HG03565 (cell line): ENCODE results near the gene WIF1.

ENCODE experiments used
- ATAC-seq: cut with Tn5 transposase; IDR thresholded peaks from one replicate; pipeline ENCODE4 v1.9.1; 2021; ENCODE audit warnings: mild to moderate bottlenecking, moderate library complexity; ENCODE audit not compliant: unreplicated experiment

The WIF1 gene, protein sequence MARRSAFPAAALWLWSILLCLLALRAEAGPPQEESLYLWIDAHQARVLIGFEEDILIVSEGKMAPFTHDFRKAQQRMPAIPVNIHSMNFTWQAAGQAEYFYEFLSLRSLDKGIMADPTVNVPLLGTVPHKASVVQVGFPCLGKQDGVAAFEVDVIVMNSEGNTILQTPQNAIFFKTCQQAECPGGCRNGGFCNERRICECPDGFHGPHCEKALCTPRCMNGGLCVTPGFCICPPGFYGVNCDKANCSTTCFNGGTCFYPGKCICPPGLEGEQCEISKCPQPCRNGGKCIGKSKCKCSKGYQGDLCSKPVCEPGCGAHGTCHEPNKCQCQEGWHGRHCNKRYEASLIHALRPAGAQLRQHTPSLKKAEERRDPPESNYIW

DNA sequence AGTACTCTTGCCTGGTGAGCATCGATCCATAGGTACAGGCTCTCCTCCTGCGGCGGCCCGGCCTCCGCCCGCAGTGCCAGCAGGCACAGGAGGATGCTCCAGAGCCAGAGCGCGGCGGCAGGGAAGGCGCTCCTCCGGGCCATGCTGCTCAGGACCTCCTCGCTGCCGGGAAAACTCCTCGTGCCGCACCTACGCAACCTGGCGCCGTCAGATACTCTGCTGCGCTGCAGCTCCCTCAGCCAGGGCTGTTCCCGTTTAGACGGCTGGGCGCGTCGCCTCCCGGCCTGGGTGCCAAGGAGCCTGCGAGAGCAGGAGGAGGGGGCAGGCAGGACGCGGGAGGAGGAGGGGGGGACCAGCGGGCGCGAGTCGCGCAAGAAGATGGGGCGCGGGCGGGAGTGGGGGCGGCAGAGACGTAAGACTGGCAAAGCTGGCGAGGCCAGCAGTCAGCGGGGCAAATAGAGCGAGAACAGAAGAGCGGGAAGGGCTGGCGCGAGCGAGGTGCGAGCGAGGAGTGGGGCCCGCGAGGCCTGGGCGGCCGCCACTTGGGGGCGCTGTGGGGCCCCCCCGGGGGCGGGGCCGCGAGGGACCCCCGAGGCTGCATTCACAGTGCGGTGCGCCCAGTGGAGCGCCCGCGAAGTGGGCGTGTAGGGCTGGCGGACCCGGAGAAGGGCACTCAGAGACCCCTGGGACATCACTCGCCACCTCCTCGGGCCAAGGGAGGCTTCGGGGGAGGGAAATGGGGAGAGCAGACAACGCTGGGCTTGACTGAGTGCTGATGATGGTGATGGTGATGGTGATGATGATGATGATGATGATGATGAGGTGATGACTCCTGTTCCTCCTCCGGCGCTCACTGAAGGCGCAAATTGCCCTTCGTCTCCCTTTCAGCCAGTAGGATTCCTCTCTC, at the start of gene WIF1:
Gene WIF1, minus strand, starts transcription at position 257 of the 907 bp plus-strand sequence. Its CDS starts 114 bp downstream, at position 143.
- no peak for ATAC-seq

DNA sequence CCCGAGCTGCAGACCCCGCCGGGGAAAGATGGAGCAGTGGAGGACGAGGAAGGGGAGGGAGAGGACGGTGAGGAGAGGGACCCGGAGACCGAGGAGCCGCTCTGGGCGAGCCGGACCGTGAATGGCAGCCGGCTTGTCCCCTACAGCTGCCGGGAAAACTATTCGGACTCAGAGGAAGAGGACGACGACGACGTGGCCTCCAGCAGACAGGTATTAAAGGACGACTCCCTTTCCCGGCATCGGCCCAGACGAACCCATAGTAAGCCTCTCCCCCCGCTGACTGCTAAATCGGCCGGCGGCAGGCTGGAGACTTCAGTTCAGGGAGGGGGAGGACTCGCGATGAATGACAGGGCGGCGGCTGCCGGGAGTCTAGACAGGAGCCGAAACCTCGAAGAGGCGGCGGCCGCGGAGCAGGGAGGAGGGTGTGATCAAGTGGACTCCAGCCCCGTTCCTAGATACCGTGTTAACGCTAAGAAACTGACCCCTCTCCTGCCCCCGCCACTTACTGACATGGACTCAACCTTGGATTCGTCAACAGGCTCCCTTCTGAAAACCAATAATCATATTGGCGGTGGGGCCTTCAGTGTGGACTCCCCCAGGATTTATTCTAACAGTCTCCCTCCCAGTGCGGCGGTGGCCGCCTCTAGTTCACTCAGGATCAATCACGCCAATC, 49.2 kb upstream of the WIF1 start:
- ATAC-seq: peak; percentile 23

DNA sequence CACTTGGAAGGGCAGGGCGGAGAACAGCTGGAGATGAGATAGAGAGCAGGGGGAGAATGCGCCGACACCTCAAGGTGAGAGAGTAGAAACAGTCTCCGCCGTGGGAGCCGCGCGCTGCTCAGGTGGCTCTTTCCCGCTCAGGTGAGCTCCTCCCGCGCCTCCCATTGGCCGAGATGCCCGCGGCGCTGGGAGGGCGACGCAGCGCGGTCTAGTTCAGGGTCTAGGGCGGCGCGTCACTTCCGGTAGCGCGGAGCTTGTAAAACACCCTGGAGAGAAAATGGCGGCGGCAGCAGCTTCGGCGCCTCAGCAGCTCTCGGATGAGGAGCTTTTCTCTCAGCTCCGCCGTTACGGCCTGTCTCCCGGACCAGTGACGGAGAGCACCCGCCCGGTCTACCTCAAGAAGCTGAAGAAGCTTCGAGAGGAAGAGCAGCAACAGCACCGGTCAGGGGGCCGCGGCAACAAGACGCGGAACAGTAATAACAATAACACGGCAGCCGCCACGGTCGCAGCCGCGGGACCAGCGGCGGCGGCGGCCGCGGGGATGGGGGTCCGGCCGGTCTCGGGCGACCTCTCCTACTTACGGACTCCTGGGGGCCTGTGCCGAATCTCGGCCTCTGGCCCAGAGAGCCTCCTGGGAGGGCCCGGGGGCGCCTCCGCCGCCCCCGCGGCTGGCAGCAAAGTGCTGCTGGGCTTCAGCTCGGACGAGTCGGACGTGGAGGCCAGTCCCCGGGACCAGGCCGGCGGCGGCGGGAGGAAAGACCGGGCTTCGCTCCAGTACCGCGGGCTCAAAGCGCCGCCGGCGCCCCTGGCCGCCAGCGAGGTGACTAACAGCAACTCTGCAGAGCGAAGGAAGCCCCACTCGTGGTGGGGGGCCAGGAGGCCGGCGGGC, 48.5 kb upstream of the WIF1 start, which contains the start of gene LEMD3:
Gene LEMD3, plus strand, starts transcription at position 264 of the 889 bp plus-strand sequence. Its CDS starts 14 bp downstream, at position 278.
- ATAC-seq: peak; percentile 88

DNA sequence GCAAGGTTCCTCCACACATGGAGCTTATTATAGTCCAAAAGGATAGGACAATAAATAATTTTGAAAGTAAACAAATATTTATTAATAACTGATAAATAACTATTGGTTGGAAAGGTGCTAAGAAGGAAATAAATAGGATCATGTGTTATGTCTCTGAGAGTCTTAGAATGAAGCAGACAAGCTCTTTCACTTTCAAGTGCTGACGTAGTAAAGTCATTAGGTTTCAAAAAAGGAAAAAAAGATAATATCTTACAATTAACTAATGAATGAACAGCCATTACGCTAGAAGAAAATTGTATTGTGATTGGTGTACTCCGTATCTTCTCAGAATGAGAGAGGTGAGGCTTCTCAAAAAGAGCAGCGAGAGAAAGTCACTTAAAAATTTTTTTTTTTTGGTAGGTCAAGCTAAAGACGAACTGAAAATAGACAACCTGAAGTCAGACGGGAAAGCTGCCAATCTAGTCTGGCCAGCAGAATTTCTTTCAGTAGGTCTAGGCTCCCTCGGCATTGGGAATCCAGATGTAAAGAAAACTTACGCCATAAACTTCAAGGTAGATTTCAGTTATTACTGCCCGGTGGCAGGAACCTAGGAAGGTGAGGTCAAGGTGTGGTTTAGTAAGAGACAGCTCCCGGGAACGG, 47.7 kb upstream of the WIF1 start:
- no peak for ATAC-seq

DNA sequence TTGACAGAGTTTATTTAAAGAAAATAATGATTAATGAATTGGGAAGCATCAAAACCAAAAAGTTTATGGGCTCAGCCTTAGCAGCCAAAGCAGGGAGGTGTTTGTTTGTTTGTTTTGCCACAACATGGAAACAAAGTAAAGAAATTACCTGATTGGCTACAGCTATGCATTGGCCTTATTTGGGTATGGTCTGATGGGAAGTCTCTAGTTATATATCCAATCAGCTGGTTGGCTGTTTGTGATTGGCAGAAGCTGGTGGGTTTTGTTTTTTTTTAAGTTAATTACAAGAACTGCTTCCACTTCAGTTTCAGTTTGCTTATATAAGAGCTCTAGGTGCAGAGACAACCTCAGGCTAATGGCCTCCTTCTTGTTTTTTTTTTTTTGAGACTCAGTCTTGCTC, 43.7 kb upstream of the WIF1 start:
- no peak for ATAC-seq

DNA sequence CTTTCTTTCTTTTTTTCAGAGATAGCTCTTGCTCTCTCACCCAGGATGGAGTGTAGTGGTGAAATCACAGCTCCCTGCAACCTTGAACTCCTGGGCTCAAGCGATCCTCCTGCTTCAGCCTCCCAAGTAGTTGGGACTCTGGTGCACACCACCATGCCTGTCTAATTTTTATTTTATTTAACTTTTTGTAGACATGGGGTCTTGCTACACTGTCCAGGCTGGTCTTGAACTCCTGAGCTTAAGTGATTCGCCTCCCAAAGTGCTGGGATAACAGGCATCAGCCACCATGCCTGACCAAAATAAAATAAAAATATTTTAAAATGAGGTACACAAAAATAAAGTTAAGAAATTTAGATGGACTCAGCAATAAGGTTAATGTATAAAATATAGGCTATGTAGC, 43.1 kb upstream of the WIF1 start:
- ATAC-seq: no peak

DNA sequence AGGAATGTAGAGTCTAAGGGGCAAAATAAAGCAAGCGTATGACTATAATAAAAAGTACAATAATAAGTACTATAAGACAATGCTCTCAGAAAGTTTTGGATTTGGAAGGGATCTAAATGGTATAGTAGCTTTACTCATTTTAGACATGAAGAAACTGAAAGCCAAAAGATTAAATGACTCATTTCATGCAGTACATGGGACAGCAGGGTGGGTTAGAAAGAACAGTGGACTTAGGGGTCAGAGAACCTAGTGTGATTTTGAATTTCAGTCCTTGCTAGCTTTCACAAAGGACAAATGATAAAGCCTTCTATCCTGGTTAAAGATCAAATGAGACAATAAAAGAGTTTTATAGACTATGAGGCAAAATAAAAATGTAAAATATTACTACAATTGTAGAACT, 41.5 kb upstream of the WIF1 start:
- peak; percentile 53 for ATAC-seq

DNA sequence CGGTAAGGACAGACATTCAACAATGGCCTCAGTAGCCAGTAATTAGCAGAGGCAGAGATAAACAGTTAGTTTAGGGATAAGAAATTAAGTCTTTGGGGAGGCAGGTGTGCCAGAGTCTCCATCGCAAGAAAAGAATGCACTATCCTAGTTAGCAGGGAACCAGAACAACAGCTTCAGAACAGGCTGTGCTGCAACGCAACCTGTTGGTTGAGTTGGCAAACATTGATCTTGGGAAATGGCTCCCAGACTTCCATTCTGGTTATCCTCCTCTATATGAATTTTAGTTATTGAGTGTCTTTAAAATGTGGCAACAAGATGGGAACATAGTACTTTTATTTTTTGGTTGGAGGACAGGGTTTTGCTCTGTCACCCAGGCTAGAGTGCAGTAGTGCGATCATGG, 36.0 kb upstream of the WIF1 start:
- no peak for ATAC-seq

DNA sequence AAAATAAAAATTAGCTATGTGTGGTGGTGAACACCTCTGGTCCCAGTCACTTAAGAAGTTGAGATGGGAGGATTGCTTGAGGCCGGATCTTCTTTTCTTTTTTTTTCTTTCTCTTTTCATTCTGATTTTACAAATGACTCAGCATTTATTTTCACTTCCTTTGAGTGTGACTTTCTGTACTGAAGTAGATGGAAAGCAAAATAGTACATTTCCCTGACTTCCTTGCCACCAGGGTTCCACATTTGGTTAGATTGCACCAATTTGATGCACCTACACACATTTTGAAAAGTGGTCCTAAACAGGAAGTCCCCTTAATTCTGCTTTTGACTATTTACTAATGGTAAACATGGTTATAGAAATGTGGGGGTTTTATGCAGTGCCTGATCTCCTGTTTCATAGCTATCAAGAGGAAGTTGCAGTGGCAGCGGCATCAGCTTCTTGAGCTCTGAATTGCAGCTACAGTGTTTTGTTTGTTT, 35.3 kb upstream of the WIF1 start:
- peak; percentile 93 for ATAC-seq

DNA sequence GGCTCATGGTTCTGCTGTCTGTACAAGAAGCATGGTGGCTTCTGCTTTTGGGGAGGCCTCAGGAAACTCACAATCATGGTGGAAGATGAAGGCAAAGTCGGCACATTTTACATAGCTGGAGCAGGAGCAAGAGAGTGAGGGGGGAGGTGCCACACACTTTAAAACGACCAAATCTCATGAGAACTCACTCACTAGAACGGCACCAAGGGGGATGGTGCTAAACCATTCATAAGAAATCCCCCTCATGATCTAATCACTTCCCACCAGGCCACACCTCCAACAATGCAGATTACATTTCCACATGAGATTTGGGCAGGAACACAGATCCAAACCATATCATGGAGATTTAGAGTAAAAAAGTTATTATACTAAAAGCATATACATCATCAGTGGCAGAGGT, 34.7 kb upstream of the WIF1 start:
- ATAC-seq: no peak

DNA sequence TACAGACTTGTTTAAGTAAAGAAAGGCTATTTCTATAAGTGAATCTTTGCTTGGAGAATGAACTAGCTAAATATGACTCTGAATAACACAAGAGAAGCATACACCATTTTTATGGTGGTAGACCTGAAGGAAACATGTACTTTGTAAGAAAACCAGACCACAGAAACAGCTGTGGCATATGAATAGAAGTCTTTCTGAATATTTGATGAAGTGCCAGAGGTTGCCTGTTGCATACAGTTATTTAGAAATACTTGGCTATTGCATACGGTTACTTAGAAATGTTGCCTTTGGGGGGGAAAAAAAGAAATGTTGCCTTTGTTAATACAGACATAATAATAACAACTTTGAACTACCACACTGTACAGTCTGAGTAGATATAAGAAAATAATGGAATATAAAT, 31.5 kb upstream of the WIF1 start:
- no peak for ATAC-seq

DNA sequence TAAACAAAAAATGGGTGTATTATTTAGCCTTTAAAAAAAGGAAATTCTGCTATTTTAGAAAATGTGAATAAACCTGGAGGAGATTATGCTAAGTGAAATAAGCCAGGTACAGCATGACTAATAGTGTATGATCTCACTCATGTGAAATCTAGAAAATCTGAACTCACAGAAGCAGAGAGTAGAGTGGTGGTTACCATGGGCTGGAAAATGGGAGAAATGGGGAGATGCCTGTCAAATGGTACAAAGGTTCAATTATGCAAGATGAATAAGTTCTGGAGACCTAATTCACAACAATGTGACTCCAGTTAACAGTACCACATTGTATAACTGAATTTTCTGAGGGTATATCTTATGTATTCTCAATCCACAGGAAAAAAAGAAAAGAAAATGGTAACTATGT, 30.9 kb upstream of the WIF1 start:
- no peak for ATAC-seq

DNA sequence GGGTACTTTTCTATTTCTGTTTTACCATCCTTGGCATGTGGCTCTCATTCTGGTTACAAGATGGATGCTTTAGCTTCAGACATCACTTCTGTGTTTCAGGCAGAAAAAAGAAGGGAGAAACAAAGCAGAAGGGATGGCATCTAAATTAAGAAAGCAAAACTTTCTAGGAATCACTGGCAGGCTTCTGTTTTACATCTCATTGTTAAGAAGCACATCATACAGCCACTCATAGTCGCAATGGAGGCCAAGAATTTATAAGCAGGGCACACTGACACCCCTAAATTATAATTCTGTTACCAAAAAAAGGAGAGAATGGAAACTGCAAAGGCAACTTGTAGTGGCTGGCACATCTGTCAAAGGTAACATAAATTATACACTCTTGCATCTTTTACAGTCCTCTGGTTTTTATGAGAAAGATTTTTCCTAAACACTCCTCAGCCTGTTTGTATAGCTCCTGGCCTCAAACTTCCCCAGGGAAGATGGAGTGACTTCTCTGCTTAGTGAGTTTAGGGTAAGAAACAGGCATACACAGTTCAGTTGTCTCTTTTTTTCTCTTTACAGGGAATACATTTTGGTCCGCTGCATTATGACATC, 26.3 kb upstream of the WIF1 start:
- ATAC-seq: no peak

DNA sequence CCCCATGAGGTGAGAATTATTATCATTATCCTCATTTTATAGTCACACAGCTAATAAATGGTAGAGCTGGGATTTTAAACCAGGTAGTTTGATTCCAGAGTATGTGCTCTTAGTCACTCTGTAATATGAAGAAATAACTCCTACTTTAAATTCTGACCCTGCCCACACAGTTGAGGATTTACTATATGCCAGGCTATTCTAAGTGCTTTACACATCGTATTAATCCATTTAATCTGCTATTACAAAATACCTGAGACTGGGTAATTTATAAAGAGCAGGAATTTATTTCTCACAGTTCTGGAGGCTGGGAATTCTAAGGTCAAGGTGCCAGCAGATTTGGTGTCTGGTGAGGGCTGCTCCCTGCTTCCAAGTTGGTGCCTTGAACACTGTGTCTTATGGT, 19.6 kb upstream of the WIF1 start:
- ATAC-seq: no peak

DNA sequence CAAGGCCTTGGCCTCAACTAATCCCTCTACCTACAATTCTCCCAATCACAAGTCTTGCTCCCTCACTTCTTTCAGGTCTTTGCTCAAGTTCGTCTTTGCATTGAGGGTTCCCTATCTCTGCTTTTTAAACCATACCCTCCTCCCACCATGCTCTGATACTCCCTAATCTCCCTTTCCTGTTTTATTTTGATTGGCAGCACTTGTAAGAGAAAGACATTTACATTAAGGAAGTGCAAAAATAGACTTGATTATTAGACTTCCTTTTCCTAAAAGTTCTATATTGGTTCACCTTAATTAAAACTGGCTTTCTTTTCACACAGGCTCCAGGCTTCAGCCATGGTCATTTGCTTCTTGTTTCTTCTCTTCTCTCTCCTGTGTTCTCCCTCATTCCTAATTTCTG, 18.3 kb upstream of the WIF1 start:
- no peak for ATAC-seq

DNA sequence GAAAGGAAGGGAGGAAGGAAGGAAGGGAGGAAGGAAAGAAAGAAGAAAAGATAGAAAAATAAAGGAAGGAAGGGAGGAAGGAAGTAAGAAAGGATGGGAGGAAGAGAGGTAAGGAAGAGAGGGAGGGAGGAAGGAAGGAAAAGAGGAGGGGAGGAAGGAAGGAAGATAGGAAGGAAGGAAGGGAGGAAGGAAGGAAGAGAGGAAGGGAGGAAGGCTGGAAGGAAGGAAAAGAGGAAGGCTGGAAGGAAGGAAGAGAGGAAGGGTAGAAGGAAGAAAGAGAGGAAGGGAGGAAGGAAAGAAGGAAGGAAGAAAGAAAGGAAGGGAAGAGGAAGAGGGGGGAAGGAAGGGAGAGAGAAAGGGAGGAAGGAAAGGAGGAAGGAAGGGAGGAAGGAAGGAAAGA, 12.8 kb upstream of the WIF1 start:
- ATAC-seq: no peak

DNA sequence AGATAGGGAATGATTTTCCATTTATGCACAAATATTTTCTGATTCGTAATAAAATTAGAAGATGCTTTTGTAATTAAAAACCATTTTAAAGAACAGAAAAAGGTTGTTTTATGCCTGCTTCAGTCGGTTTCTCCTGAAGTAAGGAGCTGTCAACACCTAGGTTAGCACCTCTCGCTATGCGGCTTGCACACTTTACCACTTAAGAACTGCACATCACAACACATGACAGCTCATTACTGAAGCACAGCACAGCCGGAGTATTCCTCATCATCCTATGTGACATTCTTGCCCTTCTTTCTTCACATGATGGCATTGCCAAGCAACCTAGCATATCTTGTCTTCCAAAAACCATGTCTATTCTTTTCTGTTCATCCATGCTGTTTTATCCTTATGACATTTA, 5.4 kb upstream of the WIF1 start:
- ATAC-seq: no peak

DNA sequence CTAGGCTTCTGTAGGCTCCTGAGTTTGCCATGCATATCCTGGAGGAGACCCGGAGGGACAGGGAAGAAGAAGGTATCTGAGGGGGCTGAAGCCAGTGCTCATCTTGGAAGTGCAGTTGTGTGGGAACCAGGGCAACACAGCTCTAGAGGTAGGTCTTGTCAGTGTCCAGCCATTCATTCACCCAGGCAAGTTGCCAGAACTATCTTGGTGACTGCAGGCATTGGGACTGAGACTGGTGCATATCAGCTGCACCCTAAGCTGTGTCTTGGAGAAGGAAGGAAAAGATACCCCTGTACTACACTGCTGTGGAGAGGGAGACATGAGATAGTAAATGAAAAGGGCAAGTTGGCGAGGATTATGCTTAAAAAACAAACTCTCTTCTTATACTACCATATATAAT, 4.9 kb upstream of the WIF1 start:
- no peak for ATAC-seq

DNA sequence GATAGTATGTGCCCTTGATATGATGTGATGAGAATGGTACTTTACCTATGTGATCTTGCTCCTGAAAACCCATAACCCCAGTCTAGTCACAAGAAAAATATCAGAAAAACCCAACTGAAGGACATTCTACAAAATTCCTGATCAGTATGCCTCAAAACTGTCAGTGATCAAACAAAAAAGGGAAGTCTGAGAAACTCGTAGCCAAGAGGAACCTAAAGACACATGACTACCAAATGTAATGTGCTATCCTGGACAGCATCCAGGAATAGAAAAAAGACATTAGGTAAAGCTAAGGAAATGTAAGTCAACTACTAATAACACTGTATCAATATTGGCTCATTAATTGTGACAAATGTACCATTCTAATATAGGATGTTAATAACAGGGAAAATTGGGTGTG, 4.1 kb upstream of the WIF1 start:
- ATAC-seq: no peak
